Stimulated activated naive CD8-positive, alpha-beta T cell treated with anti-CD3 and anti-CD28 coated beads, Interleukin-15, Interleukin-2, amounts not matched to agents 100 U/mL and 50 U/mL, for 24 hours (primary cell): ENCODE results near the gene DHCR7.

ENCODE experiments used
- ATAC-seq: fragments of 150-1000 bp; cut with Tn5 transposase; one replicate; pipeline ENCODE4 v1.10.0; 2021
- DNase-seq: peaks from one replicate; pipeline ENCODE4 v3.0.0; 2021

Gene DHCR7, protein sequence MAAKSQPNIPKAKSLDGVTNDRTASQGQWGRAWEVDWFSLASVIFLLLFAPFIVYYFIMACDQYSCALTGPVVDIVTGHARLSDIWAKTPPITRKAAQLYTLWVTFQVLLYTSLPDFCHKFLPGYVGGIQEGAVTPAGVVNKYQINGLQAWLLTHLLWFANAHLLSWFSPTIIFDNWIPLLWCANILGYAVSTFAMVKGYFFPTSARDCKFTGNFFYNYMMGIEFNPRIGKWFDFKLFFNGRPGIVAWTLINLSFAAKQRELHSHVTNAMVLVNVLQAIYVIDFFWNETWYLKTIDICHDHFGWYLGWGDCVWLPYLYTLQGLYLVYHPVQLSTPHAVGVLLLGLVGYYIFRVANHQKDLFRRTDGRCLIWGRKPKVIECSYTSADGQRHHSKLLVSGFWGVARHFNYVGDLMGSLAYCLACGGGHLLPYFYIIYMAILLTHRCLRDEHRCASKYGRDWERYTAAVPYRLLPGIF

GRCh38 chr11:71448257-71449171, at the start of gene DHCR7:
Gene DHCR7 (minus strand): TSS chr11:71448393. CDS start chr11:71444952, 3,441 bp downstream.
- ATAC-seq, result peak; percentile 92
- peak; percentile 96 for DNase-seq

- no peak for ATAC-seq
Measured at GRCh38 chr11:71496421-71496820, 48.2 kb upstream of the DHCR7 start.

DNA sequence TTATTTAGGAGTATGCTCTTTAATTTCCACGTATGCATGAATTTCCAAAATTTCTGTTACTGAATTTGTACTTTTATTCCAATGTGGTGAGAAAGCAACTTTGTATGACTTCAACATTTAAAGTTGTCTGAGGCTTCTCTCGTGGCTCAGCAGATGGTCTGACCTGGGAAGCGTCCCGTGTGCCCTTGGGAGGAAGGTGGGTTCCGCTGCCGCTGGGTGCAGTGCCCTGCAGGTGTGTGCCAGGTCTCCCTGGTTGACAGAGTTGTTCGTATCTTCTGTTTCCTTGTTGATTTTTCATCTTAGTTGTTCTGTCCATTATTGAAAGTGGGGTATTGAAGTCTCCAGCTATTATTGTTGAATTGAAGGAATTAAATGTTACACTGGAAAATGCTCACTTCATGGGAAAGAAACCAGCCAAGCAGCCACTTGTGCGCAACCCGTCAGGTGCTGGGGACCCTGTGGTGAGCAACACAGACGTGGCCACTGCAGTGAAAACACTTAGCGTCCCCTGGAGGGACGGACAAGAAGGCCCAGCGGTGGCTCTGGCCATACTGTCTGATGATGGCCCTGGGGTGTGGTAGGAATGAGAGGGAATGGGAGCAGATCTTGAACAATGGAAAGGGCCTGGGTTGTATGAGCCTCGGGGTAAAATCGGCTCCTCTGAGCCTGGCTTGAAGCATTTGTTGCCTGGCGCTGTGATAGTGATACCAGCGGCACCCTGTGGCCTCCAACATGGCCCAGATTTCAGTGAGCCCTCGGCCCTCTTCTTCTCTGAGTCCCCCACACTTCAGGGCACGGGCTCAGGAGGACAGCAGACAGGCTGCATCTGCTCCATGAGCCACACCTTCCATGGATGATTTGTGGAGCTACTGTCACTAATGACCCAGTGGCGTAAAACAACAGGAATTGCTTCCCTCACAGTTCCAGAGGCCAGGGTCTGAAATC, 47.4 kb upstream of the DHCR7 start:
- ATAC-seq (no peak), DNase-seq (no peak)

More at GRCh38 chr11:71496421-71496820, 48.2 kb upstream of the DHCR7 start:
- no peak for DNase-seq

GRCh38 chr11:71491940-71492339, 43.7 kb upstream of the DHCR7 start:
- DNase-seq, result no peak

DNA sequence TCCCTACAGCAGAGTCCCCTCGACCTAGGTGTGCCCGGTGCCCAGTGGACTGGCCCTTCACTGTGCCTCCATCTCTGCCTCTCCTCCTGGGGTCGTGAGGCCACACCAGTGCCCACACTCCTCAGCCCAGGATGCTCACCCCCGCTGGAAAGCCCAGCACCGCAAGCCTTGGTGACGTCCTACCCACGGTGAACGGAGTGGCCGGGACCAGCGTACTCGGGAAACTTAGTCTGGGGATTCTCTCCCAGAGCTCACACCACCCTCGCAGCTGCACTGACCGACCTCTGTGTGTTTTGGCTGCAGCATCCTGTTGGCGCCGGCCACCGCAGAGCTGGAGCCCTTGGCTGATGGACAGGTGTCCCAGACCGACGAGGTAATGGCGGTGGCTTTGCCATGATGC, 43.3 kb upstream of the DHCR7 start:
- no peak for ATAC-seq
- no peak for DNase-seq

More at GRCh38 chr11:71491940-71492339, 43.7 kb upstream of the DHCR7 start:
- no peak for ATAC-seq

DNA sequence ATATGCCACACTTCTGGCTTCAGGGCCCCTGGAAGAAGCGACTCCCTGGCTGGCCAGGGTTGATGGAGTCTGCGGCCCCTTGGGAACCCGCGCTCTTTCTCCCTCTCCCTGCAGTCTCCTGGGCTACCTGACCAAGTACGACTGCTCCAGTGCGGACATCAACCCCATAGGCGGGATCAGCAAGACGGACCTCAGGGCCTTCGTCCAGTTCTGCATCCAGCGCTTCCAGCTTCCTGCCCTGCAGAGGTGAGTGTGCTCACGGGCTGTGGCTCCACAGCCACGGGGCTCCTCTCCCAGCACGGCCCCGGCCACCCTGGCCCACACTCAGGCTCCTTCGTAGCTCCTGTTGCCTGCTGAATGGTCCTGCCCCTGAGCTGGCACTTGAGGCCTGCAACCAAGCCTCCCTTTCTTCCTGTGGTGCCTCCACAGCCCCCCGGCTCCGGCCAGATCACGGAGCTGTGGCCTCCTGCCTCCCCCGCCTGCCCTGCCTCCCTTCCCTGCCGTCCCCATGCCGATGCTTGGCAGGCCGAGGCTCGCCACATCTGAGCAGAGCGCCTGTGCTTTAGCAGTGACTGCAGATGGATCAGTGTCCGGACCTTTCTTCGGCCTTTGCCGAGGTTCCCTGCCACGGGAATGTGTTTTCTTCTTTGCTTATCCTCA, 42.7 kb upstream of the DHCR7 start:
- DNase-seq (no peak), ATAC-seq (no peak)

- no peak for ATAC-seq
Measured at GRCh38 chr11:71490044-71490730, 42.0 kb upstream of the DHCR7 start.

GRCh38 chr11:71489311-71490043, 41.3 kb upstream of the DHCR7 start:
- DNase-seq, result peak; percentile 80
- peak; percentile 96 for ATAC-seq

More at GRCh38 chr11:71490044-71490730, 42.0 kb upstream of the DHCR7 start:
- DNase-seq, result no peak

DNA sequence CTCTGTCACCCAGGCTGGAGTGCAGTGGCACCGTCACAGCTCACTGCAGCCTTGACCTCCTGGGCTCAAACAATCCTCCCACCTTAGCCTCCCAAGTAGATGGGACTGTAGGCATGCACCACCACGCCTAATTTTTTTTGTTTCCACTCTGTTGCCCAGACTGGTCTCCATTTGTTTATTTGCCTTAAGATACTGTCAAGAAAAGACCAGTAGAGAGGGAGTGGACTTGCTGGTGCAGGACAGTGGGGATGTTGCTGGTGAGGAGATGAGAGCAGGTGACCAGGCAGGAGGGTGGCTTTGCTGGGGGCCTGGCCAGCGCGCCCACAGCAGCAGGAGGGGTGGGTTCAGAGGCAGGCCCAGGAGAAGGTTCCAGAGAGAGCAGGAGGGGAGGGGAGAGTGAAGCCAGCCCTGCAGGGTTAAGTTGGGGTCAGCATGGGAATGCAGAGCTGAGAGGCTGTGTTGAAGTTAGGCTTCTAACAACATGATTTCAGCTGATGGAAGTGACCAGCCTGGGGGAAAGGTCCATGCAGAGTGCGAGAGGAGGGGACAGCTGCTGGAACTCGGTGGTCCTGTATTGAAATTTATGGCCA, 40.6 kb upstream of the DHCR7 start:
- ATAC-seq (no peak), DNase-seq (no peak)

DNA sequence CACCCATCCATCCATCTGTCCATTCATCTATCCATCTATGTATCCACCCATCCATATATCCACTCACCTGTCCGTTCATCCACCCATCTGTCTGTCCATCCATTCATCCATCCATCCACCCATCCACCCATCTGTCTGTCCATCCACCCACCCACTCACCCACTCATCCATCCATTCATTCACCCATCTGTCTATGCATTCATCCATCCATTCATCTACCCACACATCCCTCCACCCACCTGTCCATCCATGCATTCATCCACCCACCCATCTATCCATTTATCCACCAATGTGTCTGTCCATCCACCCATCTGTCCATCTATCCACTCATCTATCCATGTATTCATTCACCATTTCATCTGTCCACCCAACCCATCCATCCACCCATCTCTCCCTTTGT, 38.1 kb upstream of the DHCR7 start:
- ATAC-seq (no peak), DNase-seq (no peak)

GRCh38 chr11:71485466-71485865, 37.3 kb upstream of the DHCR7 start:
- no peak for DNase-seq
- ATAC-seq, result no peak

DNA sequence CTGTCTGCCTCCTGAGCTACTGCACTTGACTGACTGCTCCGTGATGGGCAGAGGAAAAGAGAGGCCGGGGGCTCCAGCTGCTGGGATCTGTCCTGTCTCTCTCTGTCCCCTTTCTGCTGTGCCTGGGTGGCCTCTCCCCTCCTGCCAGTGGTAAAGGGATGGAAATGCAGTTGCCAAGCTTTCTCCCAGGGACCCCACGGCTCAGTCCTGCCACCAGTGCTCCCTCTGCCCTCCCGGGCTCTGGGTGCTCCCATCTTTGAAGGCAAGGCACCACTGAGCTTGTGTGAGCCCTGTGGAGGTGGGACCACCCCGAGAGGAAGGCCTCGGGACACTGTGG, 36.8 kb upstream of the DHCR7 start:
- no peak for ATAC-seq
- no peak for DNase-seq

GRCh38 chr11:71484248-71485062, 36.3 kb upstream of the DHCR7 start:
- no peak for DNase-seq
- no peak for ATAC-seq

- no peak for ATAC-seq
- no peak for DNase-seq
Measured at GRCh38 chr11:71483692-71484091, 35.5 kb upstream of the DHCR7 start.

GRCh38 chr11:71482746-71483364, 34.7 kb upstream of the DHCR7 start:
- no peak for DNase-seq
- ATAC-seq, result no peak

- DNase-seq, result no peak
- no peak for ATAC-seq
Measured at GRCh38 chr11:71482216-71482615, 34.0 kb upstream of the DHCR7 start.

DNA sequence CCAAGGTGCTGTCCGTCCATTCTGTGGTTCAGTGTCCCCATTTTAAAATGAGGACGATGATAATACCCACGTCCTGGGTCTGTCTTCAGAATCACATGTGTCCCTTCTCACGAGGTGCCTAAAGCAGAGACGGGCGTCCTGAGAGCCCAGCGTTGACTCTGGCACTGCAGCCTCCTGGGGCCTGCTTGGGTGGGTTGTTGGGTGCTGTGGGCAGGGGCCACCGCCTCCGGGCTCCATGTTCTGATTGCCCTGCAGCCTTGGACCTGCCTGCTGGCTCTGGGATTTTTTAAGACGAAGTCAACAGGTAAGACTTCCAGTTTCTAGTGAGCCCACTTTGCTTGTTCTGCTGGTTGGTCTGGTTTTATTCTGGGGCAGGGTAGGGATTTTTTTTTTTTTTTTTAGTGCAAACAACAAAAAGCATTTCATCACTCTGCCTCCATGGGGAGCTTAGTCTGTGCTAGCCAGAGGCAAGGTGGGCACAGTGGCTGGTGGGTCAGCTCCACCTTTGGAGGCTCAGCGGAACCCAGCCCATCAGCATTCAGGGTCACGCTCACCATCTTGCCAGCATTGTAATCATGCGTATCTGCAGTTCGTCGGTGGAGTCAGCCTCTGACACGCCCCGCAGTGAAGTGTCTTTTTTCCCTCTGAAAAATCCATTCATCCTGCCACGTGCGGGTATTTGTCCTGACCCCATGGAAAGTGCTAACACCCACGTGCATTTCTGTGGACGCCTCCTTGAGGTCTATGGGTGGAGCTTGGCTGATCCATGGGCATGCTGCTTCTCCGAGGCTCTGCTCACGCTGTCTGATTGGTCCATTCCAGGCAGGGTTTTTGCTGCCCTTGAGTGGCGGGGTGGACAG, 33.1 kb upstream of the DHCR7 start:
- ATAC-seq (no peak), DNase-seq (no peak)
